HG03432 (cell line): ENCODE results near the gene NOL4L.
A peak's percentile ranks its signal among the peaks of the same experiment; 100 is the strongest.

Experiments
- ATAC-seq: cut with Tn5 transposase; IDR thresholded peaks from one replicate; pipeline ENCODE4 v1.9.1; 2021; ENCODE audit warnings: mild to moderate bottlenecking, moderate library complexity; ENCODE audit not compliant: unreplicated experiment

The NOL4L gene

DNA sequence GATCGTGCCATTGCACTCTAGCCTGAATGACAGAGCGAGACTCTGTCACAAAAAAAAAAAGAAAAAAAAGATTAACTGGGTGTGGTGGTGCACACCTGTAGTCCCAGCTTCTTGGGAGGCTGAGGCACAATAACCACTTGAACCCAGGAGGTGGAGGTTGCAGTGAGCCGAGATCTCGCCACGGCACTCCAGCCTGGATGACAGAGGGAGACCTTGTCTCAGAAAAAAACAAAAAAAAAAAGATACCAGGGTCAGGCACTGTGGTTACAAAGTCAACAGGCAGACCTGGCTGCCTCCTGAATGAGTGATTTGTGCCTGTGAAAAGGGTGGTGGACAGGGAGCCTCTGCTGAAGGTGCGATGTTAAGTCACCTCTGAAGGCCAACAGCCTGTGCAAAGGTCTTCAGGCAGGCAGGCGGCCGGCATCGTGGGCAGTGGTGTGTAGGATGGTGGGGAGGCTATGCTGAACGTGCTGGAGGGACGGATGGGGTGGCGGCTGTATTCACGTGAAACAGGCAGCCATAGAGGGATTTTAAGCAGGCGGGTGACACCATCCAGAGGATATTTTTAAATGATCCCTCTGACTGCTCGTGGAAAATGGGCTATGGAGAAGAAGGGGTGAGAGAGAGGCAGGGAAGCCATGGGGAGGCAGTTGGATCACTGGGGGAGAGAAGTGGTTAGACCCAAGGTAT lies 41.4 kb downstream of the NOL4L start:
- no peak for ATAC-seq

DNA sequence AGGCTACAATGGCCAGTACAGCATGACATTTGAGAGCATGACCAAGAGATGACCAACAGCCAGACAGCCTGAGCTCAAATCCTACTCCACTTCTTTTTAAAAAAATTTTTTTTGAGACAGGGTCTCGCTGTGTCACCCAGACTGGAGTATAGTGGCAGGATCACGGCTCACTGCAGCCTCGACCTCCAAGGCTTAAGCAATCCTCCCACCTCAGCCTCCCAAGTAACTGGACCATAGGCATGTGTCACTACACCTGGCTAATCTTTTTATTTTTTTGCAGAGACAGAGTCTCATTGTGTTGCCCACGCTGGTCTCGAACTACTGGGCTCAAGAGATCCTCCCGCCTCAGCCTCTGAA lies 42.9 kb downstream of the NOL4L start:
- no peak for ATAC-seq

DNA sequence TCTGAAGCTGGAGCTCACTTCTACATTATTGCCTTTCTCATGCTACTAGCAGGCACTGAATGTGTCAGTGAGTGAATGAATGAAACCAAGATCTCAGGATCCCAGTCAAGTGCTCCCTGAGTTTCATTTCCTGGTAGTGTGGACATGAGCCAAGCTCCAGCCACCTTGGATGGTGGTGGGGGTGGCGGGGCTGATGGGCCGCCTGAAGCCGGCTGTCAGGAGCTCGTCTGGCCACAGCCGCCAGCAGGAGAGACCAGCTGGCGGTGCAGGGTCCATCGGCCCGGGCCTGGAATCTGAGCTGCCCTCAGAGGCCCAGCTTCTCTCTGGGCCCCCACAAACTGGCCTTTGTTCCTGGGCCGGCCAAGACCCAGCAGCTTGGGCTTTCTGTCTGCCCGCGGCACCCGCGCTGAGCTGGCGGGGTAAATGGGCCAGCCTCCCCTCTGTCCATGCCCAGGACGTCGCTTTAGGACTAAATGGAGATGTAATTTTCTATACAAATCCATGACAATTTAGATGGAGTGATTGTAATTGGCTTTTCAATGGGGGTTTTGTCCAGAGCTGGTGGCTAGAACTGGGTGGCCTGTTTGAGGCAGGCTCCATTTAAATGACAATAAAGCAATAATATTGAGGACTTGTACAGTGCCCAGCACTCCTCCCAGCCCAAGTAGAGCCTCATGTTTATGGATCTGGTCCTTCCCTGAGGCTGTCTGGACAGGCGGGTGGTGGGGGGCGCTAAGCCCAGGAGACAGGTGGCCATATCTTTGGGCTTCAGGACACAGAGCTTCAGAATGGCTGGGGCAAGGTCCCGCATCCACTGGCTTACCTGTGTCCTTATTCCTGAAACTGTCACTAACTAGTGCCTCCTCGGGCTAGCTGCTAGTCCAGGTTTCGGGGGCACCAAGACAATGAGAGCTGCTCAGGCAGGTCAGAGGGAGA lies 43.5 kb downstream of the NOL4L start:
- ATAC-seq = no peak

DNA sequence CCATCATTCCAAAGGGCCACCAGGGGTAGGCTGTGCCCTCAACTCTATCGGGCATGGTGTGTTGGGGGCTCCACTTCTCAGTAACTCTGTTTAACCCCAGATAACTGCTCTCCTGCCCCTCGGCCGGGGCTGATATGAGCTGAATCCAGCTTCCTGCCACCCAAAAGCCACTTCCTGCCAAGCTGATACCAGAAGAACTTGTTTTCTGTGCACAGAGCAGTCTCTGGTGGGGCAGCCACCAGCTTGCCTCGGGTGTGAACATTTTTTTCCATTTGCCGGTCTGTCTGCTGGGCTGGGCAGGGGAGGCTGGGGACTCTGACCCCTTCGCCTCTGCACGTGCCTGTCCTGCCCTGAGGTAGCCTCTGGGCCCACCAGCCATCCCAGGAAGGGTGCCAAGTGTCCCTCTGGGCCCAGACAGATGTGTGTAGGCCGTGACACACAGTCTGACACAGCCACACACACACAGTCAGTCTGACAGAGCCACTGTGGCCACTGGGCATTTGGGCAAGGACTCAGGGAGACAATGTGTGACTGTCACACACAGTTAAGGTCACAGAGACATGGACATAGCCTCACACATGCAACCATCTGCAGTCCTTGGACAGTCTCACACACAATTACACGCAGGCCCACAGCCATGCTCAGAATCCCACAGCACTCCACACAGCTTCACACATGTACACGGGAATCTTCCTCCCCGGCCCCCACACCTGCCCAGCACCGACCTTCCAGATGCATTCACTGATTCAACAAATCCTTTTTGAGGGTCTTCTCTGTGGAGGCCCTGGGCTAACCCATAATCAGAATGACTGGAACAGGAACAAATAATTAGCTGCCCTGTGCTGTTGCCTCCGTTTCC lies 45.1 kb downstream of the NOL4L start:
- ATAC-seq = no peak

DNA sequence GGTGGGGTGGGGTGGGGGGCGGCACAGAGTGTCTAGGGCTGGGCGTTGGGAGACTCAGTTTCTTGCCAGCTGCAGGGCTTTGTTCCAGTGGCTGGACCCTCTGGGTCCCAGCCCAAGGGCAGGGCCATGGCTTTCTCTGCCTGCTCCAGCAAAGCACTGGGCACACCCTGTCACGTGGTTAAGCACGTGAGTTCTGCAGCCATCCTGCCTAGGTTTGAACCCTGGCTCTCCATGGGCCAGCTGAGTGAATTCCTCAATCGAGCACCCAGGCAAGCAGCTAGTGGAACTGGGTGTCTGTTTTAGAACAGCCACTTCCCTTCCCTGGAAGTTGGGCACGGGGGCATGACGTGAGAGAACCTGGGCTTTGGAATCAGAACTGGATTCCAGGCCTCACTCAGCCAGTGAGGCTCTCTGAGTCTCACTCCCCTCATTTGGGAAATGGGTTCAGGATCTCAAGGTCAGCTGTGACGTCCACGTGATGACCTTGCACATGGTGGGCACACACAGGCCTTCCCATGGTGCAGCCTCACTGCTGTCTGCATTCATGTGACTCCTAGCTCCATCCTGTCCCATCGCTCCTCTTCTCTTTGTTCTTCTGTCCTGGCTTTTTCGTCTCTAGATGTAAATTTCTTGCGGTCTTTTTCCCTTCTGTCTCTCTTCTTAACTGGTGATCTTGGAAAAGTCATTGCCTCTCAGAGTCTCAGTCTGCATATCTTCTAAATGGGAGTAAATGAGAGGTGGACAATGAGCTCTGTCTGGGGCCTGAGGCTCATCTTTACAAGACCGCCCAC lies 45.9 kb downstream of the NOL4L start:
- ATAC-seq = no peak

DNA sequence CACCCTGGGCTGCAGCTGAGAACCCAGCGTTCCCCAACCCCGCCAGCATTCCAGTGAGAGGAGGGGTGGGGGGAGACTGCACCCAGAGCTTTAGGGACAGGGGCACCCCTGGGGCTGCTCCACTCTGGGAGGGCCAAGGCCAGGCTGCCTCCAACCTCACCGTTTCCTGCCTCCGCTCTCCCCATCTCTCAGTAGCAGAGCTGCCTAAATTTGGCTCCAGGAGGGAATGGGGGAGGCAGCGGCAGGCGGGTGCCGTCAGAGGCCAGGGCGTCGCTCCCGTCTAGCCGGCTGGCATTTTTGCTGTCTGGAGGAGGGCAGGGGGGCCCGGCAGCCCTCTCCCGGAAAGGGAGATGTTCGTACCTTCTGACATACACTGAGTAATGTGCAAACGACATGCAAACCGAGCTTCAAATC lies 46.6 kb downstream of the NOL4L start:
- no peak for ATAC-seq

DNA sequence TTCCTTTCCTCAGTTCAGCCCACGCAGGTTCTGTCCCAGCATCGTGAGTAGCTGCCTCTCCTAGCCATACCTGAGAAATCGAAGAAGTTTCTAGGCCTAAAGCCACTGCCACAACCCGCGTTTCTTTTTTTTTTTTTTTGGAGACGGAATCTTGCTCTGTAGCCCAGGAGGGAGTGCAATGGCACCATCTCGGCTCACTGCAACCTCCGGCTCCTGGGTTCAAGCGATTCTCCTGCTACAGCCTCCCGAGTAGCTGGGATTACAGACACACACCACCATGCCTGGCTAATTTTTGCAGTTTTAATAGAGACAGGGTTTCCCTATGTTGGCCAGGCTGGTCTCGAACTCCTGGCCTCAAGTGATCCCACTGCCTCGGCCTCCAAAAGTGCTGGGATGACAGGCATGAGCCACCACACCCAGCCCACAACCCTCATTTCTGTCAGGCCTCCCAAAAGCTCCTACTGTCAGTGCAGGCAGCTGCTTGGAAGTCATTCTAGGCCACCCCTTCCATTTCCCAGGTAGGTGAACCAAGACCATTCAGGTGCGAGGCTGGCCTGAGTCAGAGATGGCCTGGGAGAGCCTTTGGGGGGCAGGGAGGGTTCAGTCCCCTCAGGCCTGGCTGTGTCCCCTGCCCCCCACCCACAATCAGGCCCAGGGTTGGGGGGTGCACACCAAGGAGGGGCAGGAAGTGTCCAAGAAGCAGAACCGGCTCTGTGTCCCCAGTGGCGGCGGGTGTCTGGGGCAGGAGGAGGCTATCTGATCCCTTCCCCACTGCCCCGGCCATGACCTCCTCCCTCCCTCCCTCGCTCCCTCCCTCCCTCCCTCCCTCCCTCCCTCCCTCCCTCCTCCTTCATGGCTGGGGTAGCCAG lies 47.2 kb downstream of the NOL4L start:
- no peak for ATAC-seq

DNA sequence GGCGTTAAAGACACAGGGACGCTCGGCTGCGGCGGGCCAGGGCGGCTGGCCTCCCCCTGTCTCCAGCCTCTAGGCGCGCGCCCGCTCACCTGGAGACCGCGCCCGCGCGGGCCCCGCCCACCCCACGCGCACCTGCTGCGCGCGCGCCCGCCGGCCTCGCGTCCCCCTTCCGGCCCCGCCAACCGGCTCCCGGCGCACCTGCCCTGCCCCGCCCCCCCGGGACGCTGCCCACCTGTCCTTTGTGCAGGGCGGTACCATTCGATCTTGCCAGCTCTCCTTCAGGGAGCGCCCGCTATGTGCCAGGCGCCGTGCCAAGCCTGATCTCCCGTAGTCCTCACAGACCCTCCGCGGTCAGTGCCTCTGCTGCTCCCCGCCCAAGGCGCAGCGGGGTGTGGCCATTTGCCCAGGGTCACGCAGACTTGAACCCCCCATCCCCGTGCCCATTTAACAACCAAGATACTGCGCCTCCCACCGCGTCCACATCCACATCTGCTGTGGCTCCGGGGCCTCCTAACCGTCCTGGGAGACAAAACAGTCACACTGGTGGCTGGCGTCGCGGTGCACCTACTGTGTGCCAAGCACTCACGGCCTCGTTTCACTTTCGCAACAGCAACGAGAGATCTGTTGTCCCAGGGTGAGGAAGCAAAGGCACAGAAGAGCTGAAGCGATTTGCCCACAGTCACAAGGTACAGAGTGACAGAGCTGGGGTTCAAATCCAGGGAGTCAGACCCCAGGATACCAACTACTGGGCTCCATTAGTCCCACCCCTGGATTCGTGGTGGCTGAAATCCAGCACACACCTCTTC lies 48.1 kb downstream of the NOL4L start:
- peak; percentile 32 for ATAC-seq

DNA sequence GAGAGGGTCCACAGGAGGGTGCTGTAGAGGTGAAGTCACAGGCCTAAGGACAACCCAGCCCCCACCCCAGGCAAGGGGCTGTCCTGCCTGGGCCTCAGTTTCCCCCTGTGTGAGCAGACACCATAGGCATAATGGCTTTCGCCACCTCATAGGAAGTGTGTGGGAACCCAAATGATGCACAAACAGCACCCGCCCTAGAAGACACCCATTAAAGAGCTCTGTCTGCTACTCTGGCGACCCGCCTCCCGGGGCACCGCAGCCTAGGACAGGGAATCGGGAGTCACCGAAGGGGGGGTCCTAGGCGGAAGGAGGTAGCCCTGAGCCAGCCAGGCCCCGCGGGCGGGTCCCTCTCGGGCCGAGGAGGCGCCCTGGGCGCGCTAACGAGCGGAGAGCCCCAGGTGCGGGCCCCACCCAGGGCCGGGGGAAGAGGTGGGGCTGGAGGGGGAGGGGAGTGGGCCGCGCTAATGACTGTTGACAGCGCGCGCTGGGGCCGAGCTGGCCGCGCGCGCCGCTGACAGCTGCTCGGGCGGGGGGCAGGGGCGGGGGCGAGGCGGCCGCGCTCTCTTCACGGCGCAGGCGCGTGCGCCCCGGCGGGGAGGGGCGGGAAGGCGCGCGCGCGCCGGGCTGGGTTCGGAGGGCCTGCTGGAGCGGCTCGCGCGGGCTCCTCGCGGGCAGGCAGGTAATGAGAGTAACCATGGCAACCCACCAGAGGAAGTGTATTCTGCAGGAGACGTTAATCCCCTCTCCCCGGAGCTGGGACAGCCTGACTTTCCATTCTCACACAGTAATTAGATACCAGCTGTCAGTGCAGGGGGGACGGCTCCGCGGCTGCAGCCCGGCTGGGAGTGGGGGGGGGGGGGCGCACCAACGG lies 48.9 kb downstream of the NOL4L start:
- peak; percentile 43 for ATAC-seq

DNA sequence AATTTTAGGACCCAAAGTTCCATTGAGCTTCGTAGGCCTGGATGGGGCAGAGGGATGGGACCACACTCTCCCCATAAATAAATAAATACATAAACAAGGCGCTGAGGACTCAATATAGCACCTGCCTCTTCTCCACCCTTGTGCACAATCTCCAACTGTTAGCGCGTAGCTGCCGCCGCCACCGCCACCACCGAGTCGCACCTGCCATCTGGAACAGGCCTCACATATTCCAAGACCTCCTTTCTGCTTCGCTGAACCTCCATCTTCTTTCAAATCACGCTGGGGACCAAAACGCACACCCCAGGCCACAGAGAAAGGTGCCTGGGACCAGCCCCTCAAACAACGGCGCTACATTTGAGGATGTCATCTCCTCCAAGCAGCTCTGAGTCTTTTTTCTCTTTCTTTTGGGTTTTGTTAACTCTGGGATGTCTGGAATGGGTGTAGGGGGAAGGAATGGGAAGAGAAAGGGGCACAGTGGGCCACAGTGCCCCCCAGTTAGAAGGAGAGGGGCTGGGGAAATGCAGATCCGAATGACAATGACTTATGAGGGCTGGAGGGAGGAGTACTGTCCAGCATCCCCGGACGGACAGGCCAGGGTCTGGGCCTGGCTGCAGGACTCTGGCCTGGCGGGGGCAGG lies 49.7 kb downstream of the NOL4L start:
- no peak for ATAC-seq

DNA sequence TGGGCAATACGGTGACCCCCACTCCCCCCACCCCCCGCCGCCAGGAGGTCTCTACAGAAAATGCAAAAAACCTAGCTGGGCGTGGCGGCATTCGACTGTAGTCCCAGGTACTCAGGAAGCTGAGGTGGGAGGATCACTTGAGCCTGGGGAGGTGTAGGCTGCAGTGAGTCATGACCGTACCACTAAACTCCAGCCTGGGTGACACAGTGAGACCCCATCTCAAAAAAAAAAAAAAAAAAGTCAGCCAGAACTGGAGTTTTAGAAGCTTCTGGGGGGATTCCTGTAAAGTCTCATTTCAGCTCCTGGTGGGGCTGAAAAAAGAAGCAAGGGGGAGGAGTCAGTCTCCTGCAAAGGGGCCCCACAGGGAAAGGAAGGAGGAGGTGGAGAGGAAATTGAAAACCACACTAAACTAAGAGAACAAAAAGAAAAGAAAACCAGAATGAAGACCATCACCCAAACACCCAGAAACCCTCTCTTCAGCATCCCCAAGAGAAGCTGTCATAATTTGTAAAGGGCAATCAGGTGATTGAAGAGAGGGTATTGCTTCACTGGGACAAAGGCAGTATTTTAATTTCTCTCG lies 50.4 kb downstream of the NOL4L start:
- no peak for ATAC-seq

DNA sequence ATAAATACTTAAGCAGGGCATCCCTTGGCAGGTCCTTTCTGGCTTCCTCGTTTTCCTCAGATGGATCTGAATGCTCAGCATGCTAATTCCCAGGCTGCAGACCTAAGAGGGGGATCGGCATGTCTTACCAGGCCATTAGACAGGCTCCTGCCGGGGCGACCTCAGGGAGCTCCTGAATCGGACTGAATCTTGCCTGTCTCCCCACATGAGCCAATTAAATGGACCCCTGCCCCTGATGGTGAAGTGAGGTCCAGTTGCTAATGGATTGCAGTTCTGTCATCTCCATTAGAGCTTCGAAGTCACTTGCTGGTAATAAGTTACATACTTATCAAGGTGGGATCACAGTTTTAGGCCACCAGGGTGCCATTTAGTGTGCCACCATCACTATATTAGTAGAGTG lies 51.4 kb downstream of the NOL4L start:
- no peak for ATAC-seq

DNA sequence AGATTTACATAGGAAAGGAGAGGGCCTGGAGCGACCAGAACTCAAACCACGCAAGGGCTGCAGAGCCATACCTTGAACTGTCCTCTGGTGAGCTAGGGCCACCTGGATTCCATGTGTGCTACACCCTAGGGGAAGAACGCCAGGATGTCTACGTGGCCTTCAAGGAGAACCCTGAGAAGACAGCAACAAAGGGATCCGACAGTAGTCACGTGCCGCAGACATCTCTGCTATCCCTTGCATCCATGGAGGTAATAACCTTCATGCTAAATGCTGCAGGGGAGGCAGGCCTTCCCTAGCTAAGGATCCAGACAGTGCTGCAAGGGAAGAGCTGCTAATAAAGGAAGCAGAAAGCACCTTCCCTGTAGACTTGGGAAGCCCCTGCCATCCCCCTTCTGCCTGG lies 52.9 kb downstream of the NOL4L start:
- ATAC-seq = no peak

DNA sequence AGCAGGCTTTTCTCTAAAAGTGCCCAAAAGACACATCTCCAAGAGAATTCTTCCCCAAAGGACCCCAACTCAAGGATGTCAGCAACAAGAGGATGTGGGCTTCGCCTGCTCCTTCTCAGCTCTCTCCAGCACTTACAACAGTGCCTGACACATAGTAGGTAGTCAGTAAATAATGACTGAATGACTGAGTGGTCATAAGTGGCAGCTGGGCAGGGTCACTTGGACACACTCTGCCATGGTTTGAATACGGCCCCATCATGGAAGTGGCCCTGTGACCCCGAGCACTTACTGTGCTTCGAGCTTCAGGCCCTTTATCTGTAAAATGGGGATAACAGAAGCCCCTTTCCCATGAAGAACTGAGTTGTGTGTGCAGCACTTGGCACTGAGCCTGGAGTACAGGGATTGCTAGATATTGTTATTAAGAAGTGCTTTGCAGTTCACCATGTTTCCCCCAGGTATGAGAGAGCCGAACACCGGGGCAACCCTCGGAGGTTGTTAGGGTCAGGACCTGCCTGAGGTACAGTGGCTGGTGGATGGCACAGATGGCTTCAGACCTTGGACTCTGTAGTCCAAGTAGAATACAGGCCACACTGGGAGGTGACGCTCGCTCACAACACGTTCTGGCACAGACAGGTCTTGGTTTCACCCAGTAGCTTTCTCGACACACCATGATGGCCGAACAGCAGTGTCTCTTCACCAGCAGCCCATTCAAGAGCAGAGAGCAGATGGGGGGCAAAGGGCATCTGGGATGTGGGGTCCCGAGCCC lies 56.0 kb downstream of the NOL4L start:
- no peak for ATAC-seq

DNA sequence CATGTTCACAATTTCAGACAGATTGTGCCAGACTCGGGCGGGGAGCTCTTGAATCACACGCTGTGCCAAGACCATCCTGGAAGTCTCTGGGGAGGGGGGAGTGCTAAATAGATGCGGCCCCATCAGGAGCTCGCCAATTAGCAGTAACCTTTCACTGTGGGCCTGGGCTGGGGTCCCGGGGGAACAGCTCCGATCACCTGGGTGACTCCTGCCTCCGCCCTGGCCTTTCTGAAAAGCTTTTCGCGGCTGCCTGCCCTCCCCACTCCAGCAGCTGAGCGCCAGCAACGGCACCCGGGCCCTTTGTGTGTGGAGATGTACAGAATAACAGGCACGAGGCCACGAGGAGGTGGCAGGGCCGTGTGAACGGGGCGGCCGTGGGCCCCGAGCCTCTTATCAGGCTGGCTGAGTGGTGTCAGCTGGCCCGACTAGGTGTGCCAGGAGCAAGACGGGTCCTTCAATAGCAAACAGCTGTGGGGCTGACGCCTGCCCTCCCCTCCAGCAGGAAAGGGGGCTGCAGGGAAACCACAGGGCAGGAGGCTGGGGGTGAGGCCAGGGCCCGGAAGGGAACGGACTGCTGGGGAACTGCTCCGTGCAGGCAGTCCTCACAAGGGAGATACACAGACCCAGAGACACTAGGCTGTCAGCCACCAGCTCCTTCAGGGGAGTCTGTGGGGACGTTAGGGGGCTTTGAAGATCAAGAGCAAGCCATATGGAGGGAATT lies 56.8 kb downstream of the NOL4L start:
- no peak for ATAC-seq
